HepG2 (cell line): ENCODE results near the gene DUSP15. TPM values are rescaled to one million over a fixed set of nuclear protein-coding genes. Genes with fewer than 3 reads are reported as not detected.

ENCODE experiments used
- ATF7-NPFF ChIP-seq: sonication (generic); formaldehyde crosslinking; IDR thresholded peaks from 2 replicates; pipeline ENCODE4 v1.8.1; 2023; ENCODE audit warnings: mild to moderate bottlenecking, low read depth, missing genetic modification reagents, moderate library complexity
- CCDC6 ChIP-seq: sonication (generic); formaldehyde crosslinking; IDR thresholded peaks from 2 replicates; pipeline ENCODE4 v1.8.1; 2022; ENCODE audit warnings: mild to moderate bottlenecking, missing genetic modification reagents, moderate library complexity
- DDIT3 ChIP-seq: sonication (generic); formaldehyde crosslinking; IDR thresholded peaks from 2 replicates; pipeline ENCODE4 v1.4.0; 2020; ENCODE audit warnings: mild to moderate bottlenecking, missing genetic modification reagents
- MTF1 ChIP-seq: sonication (generic); formaldehyde crosslinking; IDR thresholded peaks from 2 replicates; pipeline ENCODE4 v1.5.0; 2020; ENCODE audit warnings: missing genetic modification reagents
- NFKB2 ChIP-seq: sonication (generic); formaldehyde crosslinking; IDR thresholded peaks from 2 replicates; pipeline ENCODE4 v1.4.0; 2020; ENCODE audit warnings: missing genetic modification reagents, borderline replicate concordance
- PRMT3 ChIP-seq: sonication (generic); formaldehyde crosslinking; IDR thresholded peaks from 2 replicates; pipeline ENCODE4 v1.8.1; 2022; ENCODE audit warnings: low read depth, mild to moderate bottlenecking, moderate library complexity, missing genetic modification reagents, borderline replicate concordance
- SALL1 ChIP-seq: sonication (generic); formaldehyde crosslinking; IDR thresholded peaks from 2 replicates; pipeline ENCODE4 v1.8.0; 2022; ENCODE audit warnings: mild to moderate bottlenecking, missing genetic modification reagents
- SIX4 ChIP-seq: sonication (generic); formaldehyde crosslinking; IDR thresholded peaks from 2 replicates; pipeline ENCODE4 v1.4.0; 2020; ENCODE audit warnings: missing genetic modification reagents
- SNAPC2 ChIP-seq: sonication (generic); formaldehyde crosslinking; IDR thresholded peaks from 2 replicates; pipeline ENCODE4 v1.8.1; 2022; ENCODE audit warnings: mild to moderate bottlenecking, missing genetic modification reagents
- SOX6 ChIP-seq, 2 experiments: fragments of 450-650 bp in 1 of 2; sonication (generic) in 1 of 2; formaldehyde crosslinking in 1 of 2; IDR thresholded peaks; 2 replicates each; pipeline versions ENCODE4 v1.4.0 to v1.6.1; 2017 to 2020; ENCODE audit warnings: antibody characterized with exemption in 1 of 2, mild to moderate bottlenecking in 1 of 2, missing genetic modification reagents in 1 of 2
- TAF1 ChIP-seq: sonication (generic); formaldehyde crosslinking; IDR thresholded peaks from 2 replicates; pipeline ENCODE4 v1.4.0; 2020; ENCODE audit warnings: missing genetic modification reagents
- TEAD3 ChIP-seq: optimal IDR thresholded peaks from 2 replicates; pipeline ENCODE3; 2016; ENCODE audit warnings: borderline replicate concordance
- ZBTB34 ChIP-seq: sonication (generic); formaldehyde crosslinking; IDR thresholded peaks from 2 replicates; pipeline ENCODE4 v1.8.0; 2022; ENCODE audit warnings: mild to moderate bottlenecking, missing genetic modification reagents
- ZNF737 ChIP-seq: sonication (generic); formaldehyde crosslinking; IDR thresholded peaks from 2 replicates; pipeline ENCODE4 v1.5.0; 2020; ENCODE audit warnings: missing genetic modification reagents, mild to moderate bottlenecking, borderline replicate concordance
- ZNF770 ChIP-seq: sonication (generic); formaldehyde crosslinking; IDR thresholded peaks from 2 replicates; pipeline ENCODE4 v1.5.0; 2020; ENCODE audit warnings: mild to moderate bottlenecking, missing genetic modification reagents
- ZNF777 ChIP-seq: sonication (generic); formaldehyde crosslinking; IDR thresholded peaks from 2 replicates; pipeline ENCODE4 v1.4.0; 2020; ENCODE audit warnings: missing genetic modification reagents
- ZNF784 ChIP-seq: sonication (generic); formaldehyde crosslinking; IDR thresholded peaks from 2 replicates; pipeline ENCODE4 v1.5.1; 2020; ENCODE audit warnings: missing genetic modification reagents, mild to moderate bottlenecking, borderline replicate concordance
- ZSCAN31 ChIP-seq: sonication (generic); formaldehyde crosslinking; IDR thresholded peaks from 2 replicates; pipeline ENCODE4 v1.5.0; 2020; ENCODE audit warnings: low read depth, mild to moderate bottlenecking, missing genetic modification reagents
- polyA plus RNA-seq, 8 experiments: library from polyadenylated mRNA; depleted of rRNA in 3 of 8; stranded (reverse) in 7 of 8; unstranded in 1 of 8; fragments of >200 nt; fragmentation: Illumina TruSeq in 4 of 8; extraction: Trizol in 4 of 8; gene quantifications; 2 replicates each; pipeline versions ENCODE4 v1.2.1 to v1.2.3, GENCODE V29; 2011 to 2016; ENCODE audit warnings: low read depth in 4 of 8, missing spikeins in 1 of 8, mixed read lengths in 1 of 8; ENCODE audit not compliant: insufficient read depth in 1 of 8
- total RNA-seq, 5 experiments: library from RNA; depleted of rRNA; stranded (reverse); fragments of >200 nt; fragmentation: Illumina TruSeq; extraction: Trizol; gene quantifications; 2 replicates each; pipeline ENCODE4 v1.2.3, GENCODE V29; 2016; ENCODE audit warnings: low read depth in 1 of 5
- TF ChIP-seq, protein P1 (sequence below): sonication (generic); formaldehyde crosslinking; IDR thresholded peaks from 2 replicates; pipeline ENCODE4 v1.5.0; 2020; ENCODE audit warnings: mild to moderate bottlenecking, missing genetic modification reagents, moderate library complexity
- TF ChIP-seq, protein P2 (sequence below): sonication (generic); formaldehyde crosslinking; IDR thresholded peaks from 2 replicates; pipeline ENCODE4 v1.9.0; 2022; ENCODE audit warnings: missing genetic modification reagents, mild to moderate bottlenecking, borderline replicate concordance

Gene DUSP15
- total and polyA plus RNA-seq, 2 of the 13 experiments (the other 11 are each of a cell fraction or from before 2014, with no cell fraction given), result 0.17 to 0.93 TPM

DNA sequence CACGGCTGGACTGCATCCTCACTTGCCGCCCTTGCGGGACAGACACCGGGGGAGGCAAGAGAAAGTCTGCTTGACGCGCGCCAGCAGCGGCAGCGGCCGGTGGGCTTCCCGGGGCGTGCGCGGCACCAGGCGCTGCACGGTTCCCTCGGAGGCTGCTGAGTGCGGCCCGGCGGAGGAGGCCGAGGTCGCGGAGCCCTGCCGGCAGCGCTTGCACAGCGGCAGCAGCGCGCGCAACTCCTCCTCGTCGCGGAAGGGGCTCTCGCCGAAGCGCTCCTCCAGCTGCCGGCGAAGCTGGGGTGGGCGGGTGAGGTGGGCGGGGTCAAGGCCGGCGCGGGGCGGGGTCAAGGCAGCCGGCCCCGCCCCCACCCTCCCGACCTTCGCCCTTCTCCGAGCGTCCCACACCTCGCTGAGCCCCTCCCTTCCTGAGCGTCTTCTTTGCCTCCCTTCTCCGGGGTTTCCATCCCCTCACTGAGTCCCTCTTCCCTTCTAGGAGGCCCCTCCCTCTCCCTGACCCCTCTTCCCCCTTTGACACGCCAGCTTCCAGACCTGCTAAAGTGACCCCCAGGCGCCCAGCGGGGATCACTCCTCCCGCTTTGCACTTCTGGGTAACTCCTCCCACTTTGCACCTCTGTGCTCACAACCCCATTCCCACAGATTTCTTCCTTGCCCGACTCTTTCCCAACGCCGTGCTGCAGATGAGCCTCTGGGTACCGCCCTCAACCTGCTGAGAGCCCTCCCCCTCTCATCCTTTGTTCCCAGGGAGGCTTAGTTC is 8.8 kb downstream of the DUSP15 start (continued):
- TF ChIP-seq, protein P1, sequence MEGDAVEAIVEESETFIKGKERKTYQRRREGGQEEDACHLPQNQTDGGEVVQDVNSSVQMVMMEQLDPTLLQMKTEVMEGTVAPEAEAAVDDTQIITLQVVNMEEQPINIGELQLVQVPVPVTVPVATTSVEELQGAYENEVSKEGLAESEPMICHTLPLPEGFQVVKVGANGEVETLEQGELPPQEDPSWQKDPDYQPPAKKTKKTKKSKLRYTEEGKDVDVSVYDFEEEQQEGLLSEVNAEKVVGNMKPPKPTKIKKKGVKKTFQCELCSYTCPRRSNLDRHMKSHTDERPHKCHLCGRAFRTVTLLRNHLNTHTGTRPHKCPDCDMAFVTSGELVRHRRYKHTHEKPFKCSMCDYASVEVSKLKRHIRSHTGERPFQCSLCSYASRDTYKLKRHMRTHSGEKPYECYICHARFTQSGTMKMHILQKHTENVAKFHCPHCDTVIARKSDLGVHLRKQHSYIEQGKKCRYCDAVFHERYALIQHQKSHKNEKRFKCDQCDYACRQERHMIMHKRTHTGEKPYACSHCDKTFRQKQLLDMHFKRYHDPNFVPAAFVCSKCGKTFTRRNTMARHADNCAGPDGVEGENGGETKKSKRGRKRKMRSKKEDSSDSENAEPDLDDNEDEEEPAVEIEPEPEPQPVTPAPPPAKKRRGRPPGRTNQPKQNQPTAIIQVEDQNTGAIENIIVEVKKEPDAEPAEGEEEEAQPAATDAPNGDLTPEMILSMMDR (CRISPR knock-in tag), result no peak
- TF ChIP-seq TAF1 (CRISPR knock-in tag) (no peak), CCDC6 (CRISPR knock-in tag) (peak; percentile 88; the same call in 1 of the 2 replicates), ZNF737 (CRISPR knock-in tag) (no peak), ATF7-NPFF (peak; percentile 77; the same call in 1 of the 2 replicates), SNAPC2 (CRISPR knock-in tag) (0 out of 2 replicates have a peak, but pooled peaks have one; percentile 15), ZNF784 (CRISPR knock-in tag) (peak; percentile 59; the same call in 1 of the 2 replicates), PRMT3 (CRISPR knock-in tag) (0 out of 2 replicates have a peak, but pooled peaks have one; percentile 62), SALL1 (CRISPR knock-in tag) (peak; percentile 10; the same call in 1 of the 2 replicates), SOX6 (IDR thresholded peaks at IDR 0.05) (no peak), SOX6 (CRISPR knock-in tag; IDR thresholded peaks at IDR 0.05) (peak; percentile 58), ZNF777 (peak; percentile 83), TEAD3 (peak; percentile 31), ZSCAN31 (CRISPR knock-in tag) (peak; percentile 44; the same call in 1 of the 2 replicates), NFKB2 (CRISPR knock-in tag) (no peak), ZBTB34 (CRISPR knock-in tag) (no peak), ZNF770 (CRISPR knock-in tag) (peak; percentile 88), DDIT3 (CRISPR knock-in tag) (no peak), SIX4 (CRISPR knock-in tag) (no peak), MTF1 (CRISPR knock-in tag) (no peak)
- TF ChIP-seq, protein P2, sequence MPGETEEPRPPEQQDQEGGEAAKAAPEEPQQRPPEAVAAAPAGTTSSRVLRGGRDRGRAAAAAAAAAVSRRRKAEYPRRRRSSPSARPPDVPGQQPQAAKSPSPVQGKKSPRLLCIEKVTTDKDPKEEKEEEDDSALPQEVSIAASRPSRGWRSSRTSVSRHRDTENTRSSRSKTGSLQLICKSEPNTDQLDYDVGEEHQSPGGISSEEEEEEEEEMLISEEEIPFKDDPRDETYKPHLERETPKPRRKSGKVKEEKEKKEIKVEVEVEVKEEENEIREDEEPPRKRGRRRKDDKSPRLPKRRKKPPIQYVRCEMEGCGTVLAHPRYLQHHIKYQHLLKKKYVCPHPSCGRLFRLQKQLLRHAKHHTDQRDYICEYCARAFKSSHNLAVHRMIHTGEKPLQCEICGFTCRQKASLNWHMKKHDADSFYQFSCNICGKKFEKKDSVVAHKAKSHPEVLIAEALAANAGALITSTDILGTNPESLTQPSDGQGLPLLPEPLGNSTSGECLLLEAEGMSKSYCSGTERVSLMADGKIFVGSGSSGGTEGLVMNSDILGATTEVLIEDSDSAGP, result peak; percentile 62; the same call in 1 of the 2 replicates
